ENCODE data around the gene HS3ST3A1.
"Not testable (repeated sequence)": the region's sequence is repeated elsewhere in the genome, so short reads cannot be mapped to it uniquely, and the experiment has no call there.

The HS3ST3A1 gene

GRCh38 chr17:13534946-13535345 is 66.8 kb downstream of the HS3ST3A1 start:
- DNase-seq: no peak

GRCh38 chr17:13531721-13532120 is 70.0 kb downstream of the HS3ST3A1 start:
- no peak for DNase-seq

- no peak for DNase-seq
These were observed 75.9 kb downstream of the HS3ST3A1 start for GRCh38 chr17:13525876-13526275.

- DNase-seq: no peak
These were observed 78.6 kb downstream of the HS3ST3A1 start for GRCh38 chr17:13523164-13523563.

GRCh38 chr17:13522749-13523148 is 79.0 kb downstream of the HS3ST3A1 start:
- no peak for DNase-seq

GRCh38 chr17:13521784-13522183 is 79.9 kb downstream of the HS3ST3A1 start:
- no peak for DNase-seq

GRCh38 chr17:13520899-13521572 is 80.7 kb downstream of the HS3ST3A1 start:
- DNase-seq: no peak

GRCh38 chr17:13518261-13519000 is 83.3 kb downstream of the HS3ST3A1 start:
- DNase-seq: no peak

GRCh38 chr17:13513039-13513405 is 88.7 kb downstream of the HS3ST3A1 start:
- no peak for DNase-seq

- DNase-seq: no peak
These were observed 91.7 kb downstream of the HS3ST3A1 start for GRCh38 chr17:13510062-13510461.

- no peak for DNase-seq
These were observed 92.2 kb downstream of the HS3ST3A1 start for GRCh38 chr17:13509527-13509926.

GRCh38 chr17:13508896-13509295 is 92.8 kb downstream of the HS3ST3A1 start:
- no peak for DNase-seq

GRCh38 chr17:13503526-13503925 is 98.2 kb downstream of the HS3ST3A1 start:
- no peak for DNase-seq

- DNase-seq: no peak
These were observed 99.5 kb downstream of the HS3ST3A1 start for GRCh38 chr17:13502263-13502662.

- no peak for DNase-seq
These were observed 100.8 kb downstream of the HS3ST3A1 start for GRCh38 chr17:13500947-13501346.

- DNase-seq: no peak
These were observed 103.5 kb downstream of the HS3ST3A1 start for GRCh38 chr17:13498184-13498583.

GRCh38 chr17:13496553-13497056 is 105.1 kb downstream of the HS3ST3A1 start:
- not testable (repeated sequence) for DNase-seq

GRCh38 chr17:13495423-13495822 is 106.3 kb downstream of the HS3ST3A1 start:
- no peak for DNase-seq

- DNase-seq: no peak
These were observed 109.0 kb downstream of the HS3ST3A1 start for GRCh38 chr17:13492737-13493122.

- DNase-seq: no peak
These were observed 109.6 kb downstream of the HS3ST3A1 start for GRCh38 chr17:13491916-13492736.

GRCh38 chr17:13491491-13491890 is 110.2 kb downstream of the HS3ST3A1 start:
- no peak for DNase-seq

- DNase-seq: no peak
These were observed 110.7 kb downstream of the HS3ST3A1 start for GRCh38 chr17:13490906-13491482.

- DNase-seq: no peak
These were observed 111.3 kb downstream of the HS3ST3A1 start for GRCh38 chr17:13490427-13490826.
